Vagina (tissue), 2 donors: ENCODE data around the gene EME1. TPM values are rescaled to one million over a fixed set of nuclear protein-coding genes. Genes with fewer than 3 reads are reported as not detected.

Source experiments
- DNase-seq, 2 donors: peaks; one replicate each; pipeline ENCODE4 v3.0.0-alpha.2; 2017; ENCODE audit errors: extremely low spot score in 2 of 2
- H3K27ac ChIP-seq: fragments of 200-600 bp; sonication (generic); one replicate; pipeline ENCODE4 v1.5.1; 2019
- H3K27me3 ChIP-seq: fragments of 200-600 bp; sonication (generic); one replicate; pipeline ENCODE4 v1.5.1; 2019
- H3K36me3 ChIP-seq, 2 donors: fragments of 200-600 bp; sonication (generic); one replicate each; pipeline ENCODE4 v1.5.1; 2017 to 2019
- H3K4me1 ChIP-seq: fragments of 200-600 bp; sonication (generic); one replicate; pipeline ENCODE4 v1.5.1; 2019
- H3K4me3 ChIP-seq, 2 donors: fragments of 200-600 bp; sonication (generic); 1 replicate in 1 of 2; 2 replicates in 1 of 2; pipeline ENCODE4 v1.5.1; 2016 to 2019
- H3K9me3 ChIP-seq: fragments of 200-600 bp; sonication (generic); one replicate; pipeline ENCODE4 v1.5.1; 2019
- POLR2A ChIP-seq, 2 donors: fragments of 450-650 bp; IDR thresholded peaks; one replicate each; pipeline ENCODE4 v1.6.1; 2017; ENCODE audit warnings: antibody characterized with exemption in 2 of 2, mild to moderate bottlenecking in 2 of 2, moderate library complexity in 2 of 2
- POLR2AphosphoS5 ChIP-seq, 2 donors: sonication (generic); formaldehyde crosslinking; IDR thresholded peaks; one replicate each; pipeline ENCODE4 v1.9.0; 2017; ENCODE audit warnings: antibody characterized with exemption in 2 of 2, mild to moderate bottlenecking in 2 of 2, low read depth in 1 of 2; ENCODE audit not compliant: insufficient read depth in 1 of 2
- intact Hi-C: fragments of 100-400 bp; cut with DNase I; formaldehyde crosslinking; loops from one replicate; pipeline ENCODE4 v1.15.1; 2023
- total RNA-seq: library from RNA; depleted of rRNA; stranded (reverse); fragments of >200 nt; gene quantifications from one replicate; pipeline ENCODE4 v1.2.3, GENCODE V29; 2016
- TF ChIP-seq, protein P1 (sequence below), 3 experiments: fragments of 450-650 bp in 2 of 3; fragments of 200-600 bp in 1 of 3; sonication (generic) in 1 of 3; IDR thresholded peaks; one replicate each; pipeline ENCODE4 v1.5.1; 2017 to 2019; ENCODE audit warnings: antibody characterized with exemption in 3 of 3, mild to moderate bottlenecking in 2 of 3, moderate library complexity in 2 of 3

The EME1 gene
- total RNA-seq, 1 donor from 2014 or later, result 2.9 TPM

DNA sequence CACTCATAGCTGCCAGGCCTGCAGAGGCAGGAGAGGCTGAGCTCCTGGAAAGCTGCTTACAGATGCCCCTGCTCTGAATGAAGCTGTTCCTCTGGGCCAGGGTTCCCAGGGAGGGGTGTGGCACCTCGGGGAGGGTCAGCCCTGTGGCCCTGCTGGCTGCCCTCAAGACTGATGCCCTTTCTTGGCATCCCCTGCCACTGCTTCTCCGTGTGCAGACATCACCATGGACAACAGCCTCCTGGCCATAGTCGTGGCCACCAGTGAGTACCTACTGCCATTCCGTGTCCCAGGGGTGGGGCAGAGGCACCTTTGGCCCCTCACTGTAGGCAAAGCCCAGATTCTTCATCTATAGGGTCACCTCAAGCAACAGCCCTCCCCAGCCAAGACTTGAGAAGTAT lies 9.0 kb upstream of the EME1 start:
- peaks cover 18% of the 10 kb centered on the region for H3K4me1 ChIP-seq
- no peaks in the 10 kb centered on the region for H3K27me3 ChIP-seq
- peaks cover 0 to 39% of the 10 kb centered on the region in 2 donors for H3K36me3 ChIP-seq
- H3K9me3 ChIP-seq, result no peaks in the 10 kb centered on the region
- no peak overlapping the region for H3K4me3 ChIP-seq
- intact Hi-C loops, result no loop called here
- no peak for TF ChIP-seq POLR2AphosphoS5 (IDR thresholded peaks at IDR 0.05; ENCODE audit: insufficient read depth in 1 of 2, low read depth in 1 of 2)
- TF ChIP-seq, protein P1, sequence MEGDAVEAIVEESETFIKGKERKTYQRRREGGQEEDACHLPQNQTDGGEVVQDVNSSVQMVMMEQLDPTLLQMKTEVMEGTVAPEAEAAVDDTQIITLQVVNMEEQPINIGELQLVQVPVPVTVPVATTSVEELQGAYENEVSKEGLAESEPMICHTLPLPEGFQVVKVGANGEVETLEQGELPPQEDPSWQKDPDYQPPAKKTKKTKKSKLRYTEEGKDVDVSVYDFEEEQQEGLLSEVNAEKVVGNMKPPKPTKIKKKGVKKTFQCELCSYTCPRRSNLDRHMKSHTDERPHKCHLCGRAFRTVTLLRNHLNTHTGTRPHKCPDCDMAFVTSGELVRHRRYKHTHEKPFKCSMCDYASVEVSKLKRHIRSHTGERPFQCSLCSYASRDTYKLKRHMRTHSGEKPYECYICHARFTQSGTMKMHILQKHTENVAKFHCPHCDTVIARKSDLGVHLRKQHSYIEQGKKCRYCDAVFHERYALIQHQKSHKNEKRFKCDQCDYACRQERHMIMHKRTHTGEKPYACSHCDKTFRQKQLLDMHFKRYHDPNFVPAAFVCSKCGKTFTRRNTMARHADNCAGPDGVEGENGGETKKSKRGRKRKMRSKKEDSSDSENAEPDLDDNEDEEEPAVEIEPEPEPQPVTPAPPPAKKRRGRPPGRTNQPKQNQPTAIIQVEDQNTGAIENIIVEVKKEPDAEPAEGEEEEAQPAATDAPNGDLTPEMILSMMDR (IDR thresholded peaks at IDR 0.05), result no peak
- no peak for TF ChIP-seq POLR2A (IDR thresholded peaks at IDR 0.05)
- no peak for DNase-seq
- no peak overlapping the region for H3K27ac ChIP-seq

- no peak overlapping the region for H3K27ac ChIP-seq
- H3K9me3 ChIP-seq, result no peaks in the 10 kb centered on the region
- intact Hi-C loops, result no loop called here
- TF ChIP-seq, protein P1 (IDR thresholded peaks at IDR 0.05), result no peak
- TF ChIP-seq POLR2AphosphoS5 (IDR thresholded peaks at IDR 0.05; ENCODE audit: insufficient read depth in 1 of 2, low read depth in 1 of 2), result no peak
- no peak for TF ChIP-seq POLR2A (IDR thresholded peaks at IDR 0.05)
- peaks cover 0 to 42% of the 10 kb centered on the region in 2 donors for H3K36me3 ChIP-seq
- H3K4me3 ChIP-seq, result no peak overlapping the region
- H3K27me3 ChIP-seq, result no peaks in the 10 kb centered on the region
- H3K4me1 ChIP-seq, result peaks cover 18% of the 10 kb centered on the region
- no peak for DNase-seq
These were observed 8.3 kb upstream of the EME1 start for GRCh38 chr17:50364715-50365114.

DNA sequence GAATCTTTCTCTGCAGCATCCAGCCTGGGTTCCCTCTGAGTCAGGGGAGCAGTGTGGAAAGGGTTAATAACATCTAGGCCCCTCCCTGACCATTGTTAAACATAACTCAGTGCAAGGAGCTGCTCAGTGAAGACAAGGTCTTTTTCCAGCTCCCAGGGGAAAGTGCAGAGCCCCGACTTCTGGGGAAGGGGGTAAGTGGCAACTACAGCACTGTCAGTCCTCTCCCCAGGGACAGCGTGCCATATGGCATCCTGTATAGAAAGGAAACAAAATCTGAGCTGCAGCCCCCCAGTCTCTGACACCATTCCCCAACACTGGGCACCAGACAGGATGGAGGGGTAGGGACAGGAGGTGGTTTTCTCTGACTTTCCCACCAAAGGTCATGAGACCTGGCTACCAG lies 7.9 kb upstream of the EME1 start:
- H3K9me3 ChIP-seq, result no peaks in the 10 kb centered on the region
- H3K4me1 ChIP-seq, result peaks cover 18% of the 10 kb centered on the region
- H3K36me3 ChIP-seq, result peaks cover 0 to 42% of the 10 kb centered on the region in 2 donors
- H3K4me3 ChIP-seq, result no peak overlapping the region
- TF ChIP-seq, protein P1 (IDR thresholded peaks at IDR 0.05), result no peak
- TF ChIP-seq POLR2A (IDR thresholded peaks at IDR 0.05), result no peak
- no peak for TF ChIP-seq POLR2AphosphoS5 (IDR thresholded peaks at IDR 0.05; ENCODE audit: insufficient read depth in 1 of 2, low read depth in 1 of 2)
- H3K27me3 ChIP-seq, result no peaks in the 10 kb centered on the region
- no peak for DNase-seq
- intact Hi-C loops, result no loop called here
- H3K27ac ChIP-seq, result no peak overlapping the region

- Histone ChIP-seq H3K9me3 (no peaks in the 10 kb centered on the region), H3K27me3 (no peaks in the 10 kb centered on the region), H3K27ac (no peak overlapping the region), H3K4me1 (peaks cover 18% of the 10 kb centered on the region), H3K4me3 (no peak overlapping the region), H3K36me3 (peaks cover 0 to 46% of the 10 kb centered on the region in 2 donors)
- no peak for DNase-seq
- intact Hi-C loops, result no loop called here
- TF ChIP-seq, protein P1 (IDR thresholded peaks at IDR 0.05), result no peak
- no peak for TF ChIP-seq POLR2A (IDR thresholded peaks at IDR 0.05)
- no peak for TF ChIP-seq POLR2AphosphoS5 (IDR thresholded peaks at IDR 0.05; ENCODE audit: insufficient read depth in 1 of 2, low read depth in 1 of 2)
These were observed 7.2 kb upstream of the EME1 start for GRCh38 chr17:50365649-50366393.

DNA sequence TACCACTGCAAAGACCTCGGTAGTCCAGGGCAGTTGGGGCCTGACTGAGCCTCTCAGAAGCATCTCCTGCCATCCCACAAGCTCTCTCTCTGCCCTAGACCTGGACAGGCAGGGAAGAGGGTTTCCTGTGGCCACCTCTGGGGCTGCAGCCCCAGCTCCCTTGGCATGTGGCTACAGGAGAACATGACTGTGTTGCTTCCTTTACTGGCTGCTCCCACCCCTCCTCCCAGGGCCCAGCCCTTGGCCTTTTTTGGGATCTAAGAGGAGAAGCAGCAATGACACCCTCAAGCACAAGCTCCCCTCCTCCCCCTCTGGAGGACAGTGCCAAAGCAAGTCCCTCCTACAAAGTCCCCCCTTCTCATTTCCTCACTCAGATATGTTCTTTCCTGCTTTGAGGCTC lies 5.6 kb upstream of the EME1 start:
- intact Hi-C loops, result no loop called here

More for the DNA sequence above, 5.6 kb upstream of the EME1 start:
- Histone ChIP-seq H3K4me3 (no peak overlapping the region), H3K4me1 (peaks cover 30% of the 10 kb centered on the region), H3K27me3 (no peaks in the 10 kb centered on the region), H3K9me3 (no peaks in the 10 kb centered on the region), H3K36me3 (peaks cover 0 to 46% of the 10 kb centered on the region in 2 donors), H3K27ac (no peak overlapping the region)
- no peak for DNase-seq
- no peak for TF ChIP-seq POLR2A (IDR thresholded peaks at IDR 0.05)
- TF ChIP-seq, protein P1 (IDR thresholded peaks at IDR 0.05), result no peak
- TF ChIP-seq POLR2AphosphoS5 (IDR thresholded peaks at IDR 0.05; ENCODE audit: insufficient read depth in 1 of 2, low read depth in 1 of 2), result no peak
